Stimulated activated CD8-positive, alpha-beta memory T cell treated with anti-CD3 and anti-CD28 coated beads, Interleukin-12 subunit alpha, Interleukin-12 subunit beta, amount 100 ng/mL, for 24 hours (primary cell): ENCODE data around the gene C14orf93.
"Not testable (repeated sequence)": the region's sequence is repeated elsewhere in the genome, so short reads cannot be mapped to it uniquely, and the experiment has no call there.

Experiments used
- DNase-seq: peaks from one replicate; pipeline ENCODE4 v3.0.0-alpha.2; 2020; ENCODE audit errors: extremely low read depth

The C14orf93 gene

DNA sequence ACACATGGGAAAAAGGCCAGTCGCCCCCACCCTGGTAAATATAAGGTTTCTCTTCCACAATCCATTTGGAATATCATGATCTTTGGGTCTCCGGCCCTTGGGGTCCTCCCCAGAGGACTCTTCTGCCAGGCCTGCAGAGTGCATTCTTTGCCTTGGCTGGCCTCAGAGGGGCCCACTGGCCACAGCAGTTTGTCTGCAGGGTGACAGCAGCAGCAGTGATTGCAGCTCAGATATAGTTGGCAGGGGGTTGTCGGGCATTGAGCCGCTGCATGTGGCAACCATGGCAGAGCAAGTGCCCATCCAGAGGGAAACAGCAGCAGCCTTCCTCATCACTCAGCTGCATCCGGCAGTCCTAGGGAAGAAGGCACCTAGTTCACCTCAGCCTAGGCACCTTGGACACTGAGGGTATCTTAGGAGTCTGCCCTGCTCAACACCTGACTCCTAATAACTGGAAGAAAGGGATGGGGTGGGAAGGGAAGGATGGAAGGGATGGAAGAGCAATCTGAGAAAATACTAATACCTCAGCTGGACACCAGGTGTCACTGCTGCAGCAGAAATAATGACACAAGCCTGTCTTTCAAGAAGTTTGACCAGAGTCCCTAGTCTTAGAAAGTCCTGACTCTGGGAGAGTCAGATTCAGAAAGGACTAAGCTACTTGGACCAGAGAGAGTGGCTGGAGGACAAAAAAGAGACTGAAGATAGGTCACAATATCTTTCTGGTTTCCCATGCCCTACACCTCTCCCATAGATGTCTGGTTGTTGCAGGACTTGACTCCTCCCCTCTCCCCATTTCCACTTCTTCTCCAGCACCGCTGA lies 36.5 kb downstream of the C14orf93 start:
- no peak for DNase-seq

GRCh38 chr14:22972313-22972930 lies 37.5 kb downstream of the C14orf93 start:
- no peak for DNase-seq

DNA sequence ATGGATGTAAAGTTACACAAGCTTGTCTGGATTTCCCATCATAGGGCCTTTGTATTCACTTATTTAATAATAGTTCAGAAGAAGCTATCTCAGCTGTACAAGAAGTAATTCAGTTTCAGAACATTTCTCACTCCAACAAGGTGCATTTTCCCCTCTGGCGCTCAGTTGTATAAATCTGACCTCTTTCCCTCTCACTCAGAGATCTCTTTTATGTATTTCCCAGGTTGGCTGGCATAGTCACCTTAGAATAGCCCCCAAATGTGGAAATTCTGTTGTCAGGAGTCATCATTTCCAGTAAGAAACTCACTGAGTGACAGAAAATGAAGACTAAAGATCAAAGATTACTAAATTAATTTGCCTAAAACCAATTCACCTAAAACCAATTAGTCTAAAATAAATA lies 38.8 kb downstream of the C14orf93 start:
- no peak for DNase-seq

DNA sequence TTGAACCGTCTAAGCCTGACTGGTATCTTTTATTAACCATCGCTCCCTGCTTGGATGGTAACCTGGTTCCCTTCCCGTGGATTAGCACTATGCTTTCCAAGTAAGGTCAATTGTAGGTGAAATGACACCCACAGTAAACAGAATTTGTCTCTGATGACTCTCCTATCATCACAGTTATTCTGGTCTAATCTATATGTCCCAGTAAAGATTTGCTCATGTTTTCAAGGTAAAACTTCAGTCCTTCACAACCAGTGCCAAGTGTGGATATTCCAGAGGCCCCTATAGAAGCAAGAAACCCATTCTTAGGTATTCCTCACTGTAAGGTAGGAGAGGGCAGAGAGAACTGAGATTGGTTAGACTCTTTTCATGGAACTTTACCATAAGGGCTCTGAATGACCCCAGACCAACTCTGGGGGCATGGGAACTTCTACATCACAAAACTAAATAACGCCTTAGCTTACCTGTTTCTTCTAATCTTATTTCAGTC lies 43.1 kb downstream of the C14orf93 start:
- DNase-seq = no peak

DNA sequence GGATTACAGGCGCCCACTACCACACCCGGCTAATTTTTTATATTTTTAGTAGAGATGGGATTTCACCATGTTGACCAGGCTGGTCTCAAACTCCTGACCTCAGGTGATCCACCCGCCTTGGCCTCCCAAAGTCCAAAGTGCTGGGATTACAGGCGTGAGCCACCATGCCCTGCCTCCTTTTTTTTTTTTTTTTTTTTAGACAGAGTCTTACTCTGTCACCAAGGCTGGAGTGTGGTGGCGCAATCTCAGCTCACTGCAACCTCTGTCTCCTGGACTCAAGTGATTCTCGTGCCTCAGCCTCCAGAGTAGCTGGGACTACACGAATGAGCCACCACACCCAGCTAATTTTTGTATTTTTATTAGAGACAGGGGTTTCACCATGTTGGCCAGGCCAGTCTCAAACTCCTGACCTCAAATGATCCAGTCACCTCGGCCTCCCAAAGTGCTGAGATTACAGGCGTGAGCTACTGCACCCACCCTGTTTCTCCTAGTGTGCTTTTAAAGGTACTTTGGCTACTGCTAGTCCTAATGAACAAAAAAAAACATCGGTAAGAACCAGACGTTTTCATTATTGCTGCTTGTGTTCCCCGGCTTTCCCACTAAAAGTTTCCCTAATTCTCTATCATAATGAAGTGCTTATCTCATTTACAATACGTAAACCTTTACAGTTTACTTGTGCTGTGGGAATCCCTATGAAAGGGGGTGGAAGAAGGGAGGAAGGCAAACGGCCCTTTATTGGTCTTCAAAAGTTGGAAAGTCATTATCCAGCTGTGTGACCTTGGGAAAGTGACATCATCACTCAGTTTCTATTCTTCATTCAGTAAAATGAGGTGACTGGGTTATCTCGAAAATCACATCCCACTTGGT lies 43.8 kb downstream of the C14orf93 start:
- not testable (repeated sequence) for DNase-seq

DNA sequence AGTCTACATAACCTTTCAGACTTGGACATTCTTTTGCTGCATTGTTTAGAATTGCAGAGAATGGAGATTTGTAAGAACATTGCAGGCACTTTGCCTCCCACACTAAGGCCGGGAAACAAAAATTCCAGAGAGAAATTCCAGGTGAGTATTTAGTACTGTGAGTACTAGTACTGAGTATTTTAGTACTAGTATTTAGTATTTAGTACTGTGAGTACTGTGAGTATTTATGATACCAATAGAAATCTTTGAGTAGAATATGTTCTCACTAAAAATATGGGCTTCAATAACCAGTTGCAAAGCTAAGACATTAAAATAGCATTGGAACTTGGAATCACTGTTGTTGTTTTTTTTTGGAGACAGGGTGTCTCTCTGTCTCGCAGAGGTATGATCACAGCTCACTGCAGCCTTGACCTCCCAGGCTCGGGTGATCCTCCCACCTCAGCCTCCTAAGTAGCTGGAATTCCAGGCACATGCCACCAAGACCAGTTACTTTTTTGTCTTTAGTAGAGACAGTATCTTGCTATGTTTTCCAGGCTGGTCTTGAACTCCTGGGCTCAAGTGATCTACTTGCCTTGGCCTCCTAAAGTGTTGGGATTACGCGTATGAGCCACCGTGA lies 47.8 kb downstream of the C14orf93 start:
- DNase-seq = no peak

DNA sequence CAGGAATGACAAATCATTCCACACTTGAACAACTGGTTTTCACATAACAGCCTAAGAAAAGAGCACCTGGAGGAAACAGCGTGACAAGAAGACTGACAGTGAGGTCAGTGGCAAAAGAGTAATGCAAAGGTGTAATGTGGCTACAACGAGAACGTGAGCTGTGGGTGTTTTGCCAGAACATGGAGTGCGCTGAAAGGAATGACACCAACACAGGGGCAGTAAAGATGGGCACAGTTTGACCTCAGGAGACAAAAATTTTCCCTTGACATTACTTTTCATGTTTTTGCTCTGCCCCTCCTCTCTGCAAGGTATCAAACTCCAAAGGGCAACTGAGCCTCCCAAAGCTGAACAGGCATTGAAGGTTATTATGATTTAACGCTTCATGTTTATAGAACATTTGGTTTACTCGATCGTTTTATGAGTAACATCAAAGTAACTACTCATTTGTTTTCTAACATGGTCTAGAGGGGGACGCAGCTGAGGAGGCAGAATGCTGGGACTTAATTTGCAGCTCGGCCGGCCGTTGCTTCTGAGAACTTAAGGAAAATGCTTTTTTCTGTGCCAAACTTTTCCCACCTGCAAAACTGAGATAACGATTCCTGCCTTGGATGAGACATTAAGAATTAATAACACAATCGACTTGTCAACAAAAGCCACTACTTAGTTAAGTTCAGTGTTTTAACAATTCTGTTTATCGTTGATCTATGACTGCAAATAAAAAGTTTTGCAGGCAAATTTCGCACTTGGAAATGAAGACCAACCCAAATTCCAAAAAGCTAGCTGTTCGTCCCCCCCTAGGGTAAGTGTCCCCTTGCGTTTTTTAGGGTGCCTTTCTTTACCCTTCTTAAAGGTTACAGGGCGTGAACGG lies 54.0 kb downstream of the C14orf93 start:
- DNase-seq = no peak

GRCh38 chr14:22952418-22952817 lies 57.5 kb downstream of the C14orf93 start:
- no peak for DNase-seq

GRCh38 chr14:22951795-22952194 lies 58.1 kb downstream of the C14orf93 start:
- DNase-seq = not testable (repeated sequence)

DNA sequence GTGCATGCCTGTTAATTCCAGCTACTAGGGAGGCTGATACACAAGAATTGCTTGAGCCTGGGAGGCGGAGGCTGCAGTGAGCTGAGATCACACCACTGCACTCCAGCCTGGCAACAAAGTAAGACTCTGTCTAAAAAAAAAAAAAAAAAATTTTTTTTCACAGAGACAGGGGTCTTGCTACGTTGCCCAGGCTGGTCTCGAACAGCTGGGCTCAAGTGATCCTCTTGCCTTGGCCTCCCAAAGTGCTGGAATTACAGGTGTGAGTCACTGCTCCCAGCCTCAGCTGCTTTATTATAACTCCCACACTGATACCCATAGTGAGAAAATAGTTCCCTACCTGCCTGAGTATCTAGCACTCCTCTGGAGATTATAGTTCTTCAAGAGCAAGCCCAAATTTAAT lies 64.3 kb downstream of the C14orf93 start:
- no peak for DNase-seq

- no peak for DNase-seq
These were observed 70.3 kb downstream of the C14orf93 start for GRCh38 chr14:22939684-22940083.
